GM12801 (cell line): ENCODE measurements around the gene RSPH3.

ENCODE experiments used
- CTCF ChIP-seq: IDR thresholded peaks from one replicate; pipeline ENCODE4 v1.5.1; 2011; ENCODE audit warnings: control low read depth; ENCODE audit not compliant: insufficient read length; ENCODE audit errors: extremely low read depth

The RSPH3 gene

GRCh38 chr6:158942349-158942748 is 57.7 kb downstream of the RSPH3 start:
- no peak for TF ChIP-seq CTCF

GRCh38 chr6:158941246-158941645 is 58.8 kb downstream of the RSPH3 start:
- no peak for TF ChIP-seq CTCF

- TF ChIP-seq CTCF, result no peak
Measured at GRCh38 chr6:158939255-158940159, 60.5 kb downstream of the RSPH3 start.

- TF ChIP-seq CTCF, result no peak
Measured at GRCh38 chr6:158938811-158939254, 61.2 kb downstream of the RSPH3 start.

- no peak for TF ChIP-seq CTCF
Measured at GRCh38 chr6:158938220-158938619, 61.8 kb downstream of the RSPH3 start.

GRCh38 chr6:158934157-158934556 is 65.8 kb downstream of the RSPH3 start:
- no peak for TF ChIP-seq CTCF

- TF ChIP-seq CTCF, result no peak
Measured at GRCh38 chr6:158933079-158933595, 66.9 kb downstream of the RSPH3 start.
